ENCODE data around the gene AGAP2.
"Not testable (repeated sequence)": the region's sequence is repeated elsewhere in the genome, so short reads cannot be mapped to it uniquely, and the experiment has no call there.

AGAP2 gene

GRCh38 chr12:57738661-57739237, at the start of gene AGAP2:
Gene AGAP2 (minus strand): TSS chr12:57738742. CDS start chr12:57738246, 496 bp downstream.
- DNase-seq: no peak

GRCh38 chr12:57783861-57784260, 45.3 kb upstream of the AGAP2 start:
- DNase-seq: no peak

- no peak for DNase-seq
Measured at GRCh38 chr12:57783466-57783801, 44.9 kb upstream of the AGAP2 start.

GRCh38 chr12:57782608-57783465, 44.3 kb upstream of the AGAP2 start, which contains the start of gene TSFM:
Gene TSFM (plus strand): TSS chr12:57782787. CDS start chr12:57782802, 15 bp downstream.
- DNase-seq: peak; percentile 96 to 98

GRCh38 chr12:57782243-57782607, 43.7 kb upstream of the AGAP2 start:
- no peak for DNase-seq

GRCh38 chr12:57781801-57782200, 43.3 kb upstream of the AGAP2 start:
- no peak for DNase-seq

GRCh38 chr12:57781244-57781643, 42.7 kb upstream of the AGAP2 start:
- no peak for DNase-seq

- no peak for DNase-seq
Measured at GRCh38 chr12:57780284-57780897, 41.8 kb upstream of the AGAP2 start.

- DNase-seq: no peak
Measured at GRCh38 chr12:57779736-57780135, 41.2 kb upstream of the AGAP2 start.

GRCh38 chr12:57777911-57778310, 39.4 kb upstream of the AGAP2 start:
- no peak for DNase-seq

- no peak for DNase-seq
Measured at GRCh38 chr12:57777367-57777766, 38.8 kb upstream of the AGAP2 start.

- DNase-seq: no peak
Measured at GRCh38 chr12:57776247-57776587, 37.7 kb upstream of the AGAP2 start.

- DNase-seq: no peak
Measured at GRCh38 chr12:57775563-57776246, 37.2 kb upstream of the AGAP2 start.

- DNase-seq: no peak
Measured at GRCh38 chr12:57775044-57775443, 36.5 kb upstream of the AGAP2 start.

- not testable (repeated sequence) for DNase-seq
Measured at GRCh38 chr12:57774634-57775033, 36.1 kb upstream of the AGAP2 start.

- DNase-seq: peak; percentile 22 to 41
Measured at GRCh38 chr12:57772429-57773322, 34.1 kb upstream of the AGAP2 start, which contains the start of gene EEF1AKMT3. Gene EEF1AKMT3 (plus strand): TSS chr12:57772614. CDS start chr12:57772725, 111 bp downstream.

GRCh38 chr12:57771873-57772428, 33.4 kb upstream of the AGAP2 start, which contains the start of gene METTL1:
Gene METTL1 (minus strand): TSS chr12:57772105. CDS start chr12:57772083, 22 bp downstream.
- peak; percentile 93 for DNase-seq

GRCh38 chr12:57771236-57771872, 32.8 kb upstream of the AGAP2 start:
- DNase-seq: peak; percentile 93 to 94

- no peak for DNase-seq
Measured at GRCh38 chr12:57770734-57771133, 32.2 kb upstream of the AGAP2 start.

GRCh38 chr12:57769594-57769993, 31.1 kb upstream of the AGAP2 start:
- no peak for DNase-seq

GRCh38 chr12:57767876-57768275, 29.3 kb upstream of the AGAP2 start:
- DNase-seq: no peak

Data from activated CD4-positive, alpha-beta T cell treated with anti-CD3 and anti-CD28 coated beads for 4 hours (primary cell).